ENCODE measurements around the gene C1orf141. TPM values are rescaled to one million over a fixed set of nuclear protein-coding genes. Genes with fewer than 3 reads are reported as not detected.

C1orf141 gene
- total RNA-seq, 4 donors from 2014 or later: not detected

DNA sequence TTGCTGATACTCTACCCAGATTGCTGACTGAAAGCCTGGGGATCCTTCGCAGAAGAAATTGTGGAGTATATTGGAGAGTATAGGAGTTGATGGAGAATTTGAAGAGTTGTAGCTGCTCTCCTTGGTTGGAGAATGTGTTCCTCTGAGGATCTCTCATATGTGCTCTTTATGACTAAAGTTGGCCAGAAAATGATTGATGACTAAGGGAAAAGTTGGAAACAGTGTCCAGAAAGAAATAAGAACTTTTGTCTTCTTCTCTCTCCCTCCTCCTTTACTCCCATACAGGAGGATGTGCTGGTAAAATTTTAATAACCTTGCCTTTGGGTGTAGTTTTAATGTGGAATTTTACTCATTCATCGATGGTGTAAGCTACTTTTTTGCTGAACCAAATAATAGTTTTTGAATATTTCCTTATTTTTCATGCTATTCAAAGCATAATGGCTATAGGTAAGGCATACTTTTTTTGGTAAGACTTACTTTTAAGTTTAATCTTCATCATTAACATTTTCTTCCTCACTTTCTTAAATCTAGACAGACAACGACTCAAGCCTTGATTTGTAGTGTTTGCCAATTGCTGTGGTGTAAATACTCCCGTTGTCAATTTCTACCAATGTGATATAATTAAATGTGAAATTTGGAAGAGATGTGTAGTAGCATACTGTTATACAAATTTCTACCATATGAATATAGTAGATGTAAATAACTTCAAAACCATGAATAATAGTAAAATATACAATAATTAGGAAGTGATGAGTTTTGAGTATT lies 13.7 kb downstream of the C1orf141 start:
- no peaks in the 10 kb centered on the region for H3K4me1 ChIP-seq
- in situ Hi-C loops (cut with MboI; ENCODE audit: low pct_ligation_motif_present in 1 of 4, low pct_unique_long_range_greater_than_20kb in 1 of 4, low sequenced_read_pairs in 3 of 4): no loop called here
- 84 to 88% methylated on average over 2 to 4 of the region's 4 CpGs for WGBS, 2 donors (ENCODE audit: low coverage in 1 of 2)
- no peaks in the 10 kb centered on the region for H3K27me3 ChIP-seq
- intact Hi-C loops (cut with DNase I; ENCODE audit: low total_unique reads): no loop called here
- peaks cover 0 to 4% of the 10 kb centered on the region in 2 donors for H3K9me3 ChIP-seq
- H3K27ac ChIP-seq: no peak overlapping the region
- no peak for DNase-seq
- no peak for TF ChIP-seq EP300 (IDR thresholded peaks at IDR 0.05; ENCODE audit: low read depth)
- no peak for TF ChIP-seq POLR2AphosphoS5 (IDR thresholded peaks at IDR 0.05)
- no peak for TF ChIP-seq POLR2A (IDR thresholded peaks at IDR 0.05)
- TF ChIP-seq, protein P1, sequence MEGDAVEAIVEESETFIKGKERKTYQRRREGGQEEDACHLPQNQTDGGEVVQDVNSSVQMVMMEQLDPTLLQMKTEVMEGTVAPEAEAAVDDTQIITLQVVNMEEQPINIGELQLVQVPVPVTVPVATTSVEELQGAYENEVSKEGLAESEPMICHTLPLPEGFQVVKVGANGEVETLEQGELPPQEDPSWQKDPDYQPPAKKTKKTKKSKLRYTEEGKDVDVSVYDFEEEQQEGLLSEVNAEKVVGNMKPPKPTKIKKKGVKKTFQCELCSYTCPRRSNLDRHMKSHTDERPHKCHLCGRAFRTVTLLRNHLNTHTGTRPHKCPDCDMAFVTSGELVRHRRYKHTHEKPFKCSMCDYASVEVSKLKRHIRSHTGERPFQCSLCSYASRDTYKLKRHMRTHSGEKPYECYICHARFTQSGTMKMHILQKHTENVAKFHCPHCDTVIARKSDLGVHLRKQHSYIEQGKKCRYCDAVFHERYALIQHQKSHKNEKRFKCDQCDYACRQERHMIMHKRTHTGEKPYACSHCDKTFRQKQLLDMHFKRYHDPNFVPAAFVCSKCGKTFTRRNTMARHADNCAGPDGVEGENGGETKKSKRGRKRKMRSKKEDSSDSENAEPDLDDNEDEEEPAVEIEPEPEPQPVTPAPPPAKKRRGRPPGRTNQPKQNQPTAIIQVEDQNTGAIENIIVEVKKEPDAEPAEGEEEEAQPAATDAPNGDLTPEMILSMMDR (IDR thresholded peaks at IDR 0.05): no peak
- H3K4me3 ChIP-seq: no peak overlapping the region
- no peaks in the 10 kb centered on the region for H3K36me3 ChIP-seq

DNA sequence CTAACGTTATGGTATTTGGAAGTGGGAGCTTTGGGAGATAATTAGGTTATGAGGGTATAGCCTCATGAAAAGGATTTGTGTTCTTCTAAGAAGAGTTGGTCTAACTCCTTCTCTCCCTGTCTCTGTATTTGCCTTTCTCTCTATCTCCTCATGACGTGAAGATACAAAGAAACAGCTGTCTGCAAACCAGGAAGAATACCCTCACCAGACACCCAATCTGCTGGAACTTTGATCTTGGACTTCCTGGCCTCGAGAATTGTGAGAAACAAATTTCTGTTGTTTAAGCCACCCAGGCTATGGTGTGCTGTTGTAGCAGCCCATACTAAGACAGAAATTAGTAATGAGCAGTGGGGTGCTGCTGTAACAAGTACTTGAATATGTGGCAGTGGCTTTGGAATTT lies 16.1 kb downstream of the C1orf141 start:
- intact Hi-C loops (cut with DNase I; ENCODE audit: low total_unique reads) (no loop called here), in situ Hi-C loops (cut with MboI; ENCODE audit: low pct_ligation_motif_present in 1 of 4, low pct_unique_long_range_greater_than_20kb in 1 of 4, low sequenced_read_pairs in 3 of 4) (no loop called here)
- Histone ChIP-seq H3K27me3 (no peaks in the 10 kb centered on the region), H3K9me3 (peaks cover 0 to 4% of the 10 kb centered on the region in 2 donors), H3K4me1 (no peaks in the 10 kb centered on the region), H3K27ac (no peak overlapping the region), H3K4me3 (no peak overlapping the region), H3K36me3 (no peaks in the 10 kb centered on the region)
- DNase-seq: no peak
- TF ChIP-seq POLR2A (IDR thresholded peaks at IDR 0.05) (no peak), EP300 (IDR thresholded peaks at IDR 0.05; ENCODE audit: low read depth) (no peak), POLR2AphosphoS5 (IDR thresholded peaks at IDR 0.05) (no peak)
- TF ChIP-seq, protein P1 (IDR thresholded peaks at IDR 0.05): no peak
- 36 to 51% methylated on average over 3 of the region's 3 CpGs for WGBS, 2 donors (ENCODE audit: low coverage in 1 of 2)

DNA sequence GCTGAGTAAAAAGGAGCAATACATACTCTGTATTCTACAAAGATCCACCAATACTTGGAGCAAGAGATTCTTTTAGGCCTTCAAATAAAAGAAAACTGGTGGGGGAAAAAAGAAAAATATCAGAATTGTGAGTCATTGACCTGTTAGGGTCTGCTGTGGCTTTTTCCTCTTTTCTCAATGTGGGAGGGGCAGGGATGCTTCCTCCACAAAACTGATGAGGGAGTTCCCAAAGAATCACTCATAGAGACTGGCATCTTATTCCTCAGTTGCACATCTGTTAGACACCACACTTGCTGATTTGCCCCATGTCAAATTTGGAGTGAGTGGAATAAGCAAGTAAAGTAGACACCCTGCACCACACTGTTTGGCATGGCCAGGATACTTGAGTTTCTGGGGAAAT lies 16.6 kb downstream of the C1orf141 start:
- H3K27me3 ChIP-seq: no peaks in the 10 kb centered on the region
- H3K4me3 ChIP-seq: no peak overlapping the region
- DNase-seq: no peak
- peaks cover 0 to 4% of the 10 kb centered on the region in 2 donors for H3K9me3 ChIP-seq
- in situ Hi-C loops (cut with MboI; ENCODE audit: low pct_ligation_motif_present in 1 of 4, low pct_unique_long_range_greater_than_20kb in 1 of 4, low sequenced_read_pairs in 3 of 4) (no loop called here), intact Hi-C loops (cut with DNase I; ENCODE audit: low total_unique reads) (no loop called here)
- no peak overlapping the region for H3K27ac ChIP-seq
- H3K36me3 ChIP-seq: no peaks in the 10 kb centered on the region
- H3K4me1 ChIP-seq: no peaks in the 10 kb centered on the region
- TF ChIP-seq, protein P1 (IDR thresholded peaks at IDR 0.05): no peak
- no peak for TF ChIP-seq EP300 (IDR thresholded peaks at IDR 0.05; ENCODE audit: low read depth)
- TF ChIP-seq POLR2AphosphoS5 (IDR thresholded peaks at IDR 0.05): no peak
- no peak for TF ChIP-seq POLR2A (IDR thresholded peaks at IDR 0.05)

DNA sequence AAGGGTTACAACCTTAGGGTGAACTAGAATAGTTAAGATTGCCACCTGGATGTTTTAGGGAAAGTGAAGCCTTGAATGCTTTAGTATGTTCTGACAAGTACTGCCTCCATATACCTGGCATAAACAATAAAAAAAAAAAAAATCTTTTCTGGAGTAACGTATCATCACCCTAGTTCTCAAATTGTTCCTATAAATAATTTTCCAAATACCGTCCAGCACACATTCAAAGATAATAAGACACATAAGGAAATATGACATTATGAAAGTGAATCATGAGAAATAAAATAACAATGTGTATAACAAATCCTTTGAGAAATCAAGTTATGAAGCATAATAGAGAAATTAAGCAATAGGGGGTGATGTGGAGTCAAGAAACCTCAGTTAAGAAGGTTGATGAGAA lies 20.6 kb downstream of the C1orf141 start:
- Histone ChIP-seq H3K9me3 (no peaks in the 10 kb centered on the region), H3K36me3 (no peaks in the 10 kb centered on the region), H3K4me3 (no peak overlapping the region), H3K27ac (no peak overlapping the region), H3K4me1 (no peaks in the 10 kb centered on the region), H3K27me3 (no peaks in the 10 kb centered on the region)
- no peak for DNase-seq
- TF ChIP-seq, protein P1 (IDR thresholded peaks at IDR 0.05): no peak
- TF ChIP-seq POLR2A (IDR thresholded peaks at IDR 0.05) (no peak), EP300 (IDR thresholded peaks at IDR 0.05; ENCODE audit: low read depth) (no peak), POLR2AphosphoS5 (IDR thresholded peaks at IDR 0.05) (no peak)
- intact Hi-C loops (cut with DNase I; ENCODE audit: low total_unique reads) (no loop called here), in situ Hi-C loops (cut with MboI; ENCODE audit: low pct_ligation_motif_present in 1 of 4, low pct_unique_long_range_greater_than_20kb in 1 of 4, low sequenced_read_pairs in 3 of 4) (no loop called here)
- 41 to 72% methylated on average over 2 of the region's 2 CpGs for WGBS, 2 donors (ENCODE audit: low coverage in 1 of 2)

Measured in transverse colon (tissue), 4 donors.